ENCODE measurements around the gene RHEBL1. TPM values are rescaled to one million over a fixed set of nuclear protein-coding genes. Genes with fewer than 3 reads are reported as not detected.

Gene RHEBL1
- total RNA-seq, 4 donors from 2014 or later: 0.96 TPM; not detected in 3

DNA sequence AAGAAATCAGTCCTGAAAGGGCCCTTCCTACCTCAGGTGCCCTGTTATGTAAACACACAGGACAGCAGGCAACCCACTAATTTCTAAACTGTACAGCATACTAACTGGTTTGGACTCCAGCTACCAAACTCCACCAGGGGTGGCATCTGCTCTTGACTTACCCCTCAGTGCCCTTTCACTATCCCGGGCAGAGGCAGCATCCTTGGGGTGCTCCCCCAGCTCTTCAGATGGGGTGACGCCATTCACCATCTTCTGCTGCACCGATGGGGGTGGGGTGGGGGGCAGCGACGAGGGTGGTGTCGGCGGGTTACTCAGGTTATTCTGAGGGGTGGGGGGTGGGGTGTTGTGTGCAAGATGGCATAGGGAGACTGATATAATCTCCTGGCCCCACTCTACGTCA lies 39.7 kb downstream of the RHEBL1 start:
- TF ChIP-seq, protein P1, sequence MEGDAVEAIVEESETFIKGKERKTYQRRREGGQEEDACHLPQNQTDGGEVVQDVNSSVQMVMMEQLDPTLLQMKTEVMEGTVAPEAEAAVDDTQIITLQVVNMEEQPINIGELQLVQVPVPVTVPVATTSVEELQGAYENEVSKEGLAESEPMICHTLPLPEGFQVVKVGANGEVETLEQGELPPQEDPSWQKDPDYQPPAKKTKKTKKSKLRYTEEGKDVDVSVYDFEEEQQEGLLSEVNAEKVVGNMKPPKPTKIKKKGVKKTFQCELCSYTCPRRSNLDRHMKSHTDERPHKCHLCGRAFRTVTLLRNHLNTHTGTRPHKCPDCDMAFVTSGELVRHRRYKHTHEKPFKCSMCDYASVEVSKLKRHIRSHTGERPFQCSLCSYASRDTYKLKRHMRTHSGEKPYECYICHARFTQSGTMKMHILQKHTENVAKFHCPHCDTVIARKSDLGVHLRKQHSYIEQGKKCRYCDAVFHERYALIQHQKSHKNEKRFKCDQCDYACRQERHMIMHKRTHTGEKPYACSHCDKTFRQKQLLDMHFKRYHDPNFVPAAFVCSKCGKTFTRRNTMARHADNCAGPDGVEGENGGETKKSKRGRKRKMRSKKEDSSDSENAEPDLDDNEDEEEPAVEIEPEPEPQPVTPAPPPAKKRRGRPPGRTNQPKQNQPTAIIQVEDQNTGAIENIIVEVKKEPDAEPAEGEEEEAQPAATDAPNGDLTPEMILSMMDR (IDR thresholded peaks at IDR 0.05): no peak
- no peak for ATAC-seq (ENCODE audit: low FRiP score)
- DNase-seq (ENCODE audit: low spot score): no peak

DNA sequence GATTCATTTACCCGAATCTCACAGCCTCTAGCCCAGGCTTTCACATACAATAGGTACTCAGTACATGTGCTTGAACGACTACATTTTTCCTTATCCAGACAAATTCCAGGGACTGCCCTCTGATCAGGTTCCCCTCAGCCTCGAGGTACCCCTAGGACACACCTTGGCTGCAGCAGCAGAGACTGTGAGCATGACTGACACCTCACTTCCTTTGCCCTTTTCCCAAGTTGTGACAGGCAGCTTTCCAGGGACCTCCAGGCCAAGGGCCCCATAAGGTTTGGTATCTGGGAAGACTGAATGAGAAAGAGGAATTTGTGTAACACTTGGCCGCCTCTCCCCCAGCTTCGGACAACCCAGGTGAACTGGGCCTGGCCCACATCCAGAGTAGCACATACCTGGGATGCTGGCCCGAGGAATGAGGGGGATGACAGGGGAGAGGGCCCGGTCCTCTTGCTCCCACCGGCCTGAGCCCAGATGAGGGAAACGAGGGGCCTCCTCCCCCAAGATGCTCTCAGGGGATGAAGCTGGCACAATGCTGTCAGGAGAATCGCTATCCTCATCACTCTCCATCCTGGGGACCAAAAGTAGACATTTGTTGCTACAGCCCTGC lies 41.0 kb downstream of the RHEBL1 start:
- DNase-seq (ENCODE audit: low spot score) (no peak), ATAC-seq (ENCODE audit: low FRiP score) (no peak)
- TF ChIP-seq, protein P1 (IDR thresholded peaks at IDR 0.05): no peak

DNA sequence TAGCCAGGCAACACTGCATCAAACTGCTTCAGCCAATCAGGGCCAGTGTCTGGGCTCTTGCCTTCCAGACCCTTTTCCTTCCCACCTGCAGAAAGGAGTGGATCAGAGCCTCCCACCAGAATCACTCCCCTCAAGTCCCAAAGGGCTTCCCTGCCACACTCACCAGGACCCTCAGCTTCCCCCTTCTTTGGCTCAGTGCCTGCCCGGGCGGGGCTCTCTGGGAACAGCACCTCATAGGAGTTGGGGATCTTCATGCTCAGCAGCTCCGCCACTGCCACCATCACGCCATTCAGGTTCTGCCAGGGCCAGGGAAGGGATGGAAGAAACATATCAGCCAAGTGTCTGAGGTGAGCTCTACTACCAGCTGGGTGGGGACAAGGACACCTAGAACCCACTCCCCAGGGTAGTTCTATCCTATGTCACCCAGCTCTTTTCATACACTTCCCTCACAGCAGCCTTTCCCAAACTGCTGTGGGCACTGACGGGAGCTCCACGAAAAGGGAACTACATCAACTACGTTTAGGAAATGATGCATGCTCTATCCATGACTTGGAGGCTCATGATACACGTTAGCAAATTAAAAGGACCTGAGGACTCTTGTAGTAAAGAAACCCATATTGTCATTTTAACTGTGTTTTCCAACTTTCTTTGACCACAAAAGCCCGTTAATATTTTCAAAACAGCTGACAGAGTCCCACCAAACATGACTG lies 41.8 kb downstream of the RHEBL1 start:
- DNase-seq (ENCODE audit: low spot score) (no peak), ATAC-seq (ENCODE audit: low FRiP score) (no peak)
- TF ChIP-seq, protein P1 (IDR thresholded peaks at IDR 0.05): no peak

DNA sequence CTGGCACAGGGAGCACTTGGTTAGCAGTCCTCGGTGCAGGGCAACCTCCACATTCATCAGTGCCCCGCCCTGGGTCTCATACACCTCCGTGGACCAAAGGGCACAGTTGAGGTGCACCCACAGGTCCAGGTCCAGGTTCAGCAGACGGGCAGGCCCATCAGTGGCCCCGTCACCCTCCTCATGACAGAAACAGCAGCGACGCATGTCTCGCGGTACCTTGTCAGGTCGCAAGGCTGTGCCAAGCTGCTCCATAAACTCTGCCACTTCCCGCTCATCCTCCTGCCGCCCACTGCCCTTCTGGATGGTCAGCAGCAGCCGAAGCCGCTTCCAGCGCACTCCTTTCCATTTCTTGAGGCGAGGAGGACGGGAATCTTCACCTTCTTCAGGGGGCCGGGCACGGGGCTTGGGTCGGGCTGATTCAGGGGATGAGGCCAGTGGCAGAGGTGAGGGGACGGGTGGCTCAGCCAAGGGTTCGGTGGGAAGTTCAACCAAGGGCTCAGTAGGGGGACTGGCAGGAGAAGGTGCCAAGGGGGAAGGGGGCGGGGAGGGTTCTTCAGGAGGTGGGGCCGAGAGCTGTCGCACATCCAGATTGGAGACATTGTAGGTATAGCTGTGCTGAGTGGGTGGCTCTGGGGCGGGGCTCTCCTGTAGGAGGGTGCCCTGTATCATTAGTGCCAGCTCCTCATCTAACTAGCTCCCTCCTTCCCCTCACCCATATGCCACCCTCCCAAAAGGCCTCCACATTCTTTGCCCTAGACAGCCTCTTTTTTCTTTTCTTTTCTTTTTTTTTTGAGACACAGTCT lies 42.9 kb downstream of the RHEBL1 start:
- no peak for ATAC-seq (ENCODE audit: low FRiP score)
- TF ChIP-seq, protein P1 (IDR thresholded peaks at IDR 0.05): no peak
- DNase-seq (ENCODE audit: low spot score): no peak

DNA sequence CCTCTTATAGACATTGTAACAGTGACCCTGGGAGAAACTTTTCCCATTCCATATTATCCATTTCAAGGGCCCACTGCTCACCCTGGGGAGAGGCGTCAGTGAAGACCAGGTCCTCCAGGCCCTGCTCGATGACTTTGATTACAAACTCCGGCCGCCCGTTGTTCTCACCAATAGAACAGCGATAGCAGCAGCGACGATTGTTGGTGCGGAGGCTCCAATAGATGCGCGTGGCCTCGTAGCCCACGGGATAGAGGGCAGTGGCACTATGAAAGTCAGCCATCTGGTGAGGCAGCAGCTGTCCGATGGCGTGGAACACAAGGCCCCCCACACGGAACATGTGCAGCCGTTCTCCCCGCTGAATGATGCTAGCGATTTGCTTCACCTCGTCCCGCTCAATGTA lies 43.7 kb downstream of the RHEBL1 start:
- ATAC-seq (ENCODE audit: low FRiP score) (no peak), DNase-seq (ENCODE audit: low spot score) (no peak)
- TF ChIP-seq, protein P1 (IDR thresholded peaks at IDR 0.05): no peak

DNA sequence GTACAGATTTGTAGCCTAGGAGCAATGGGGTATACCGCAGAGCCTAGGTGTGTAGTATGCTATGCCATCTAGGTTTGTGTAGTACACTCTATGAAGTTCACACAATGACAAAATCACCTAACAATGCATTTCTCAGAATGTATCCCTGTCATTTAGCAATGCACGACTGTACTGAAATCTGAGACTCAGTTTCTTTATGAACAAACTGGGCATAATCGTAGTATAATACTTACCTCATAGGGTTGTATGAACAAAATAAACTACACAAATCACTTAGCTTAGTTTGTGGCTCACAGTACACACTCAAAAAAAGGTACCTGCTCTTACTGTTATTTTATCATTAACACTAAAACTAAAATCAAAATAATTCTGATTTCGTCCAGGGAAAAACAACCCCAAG lies 44.3 kb downstream of the RHEBL1 start:
- ATAC-seq (ENCODE audit: low FRiP score): no peak
- TF ChIP-seq, protein P1 (IDR thresholded peaks at IDR 0.05): no peak
- DNase-seq (ENCODE audit: low spot score): no peak
